SIG-M5 (cell line): ENCODE measurements around the gene NLGN2.

Source experiments
- DNase-seq: peaks from one replicate; lab custom pipeline; 2025; lab: John Stamatoyannopoulos, UW

Gene NLGN2

GRCh38 chr17:7392696-7393612 lies 14.7 kb upstream of the NLGN2 start:
- DNase-seq = no peak

- DNase-seq = no peak
Observed at GRCh38 chr17:7393613-7394451, 13.8 kb upstream of the NLGN2 start.

- DNase-seq = no peak
Observed at GRCh38 chr17:7394452-7395191, 13.0 kb upstream of the NLGN2 start, which contains the start of gene PLSCR3. PLSCR3 (minus strand) TSS chr17:7394525; CDS start chr17:7394110, 415 bp downstream.

GRCh38 chr17:7396147-7396546 lies 11.5 kb upstream of the NLGN2 start:
- DNase-seq = no peak

- no peak for DNase-seq
Observed at GRCh38 chr17:7398612-7399011, 9.0 kb upstream of the NLGN2 start.

- DNase-seq = no peak
Observed at GRCh38 chr17:7403043-7403726, 4.5 kb upstream of the NLGN2 start.

GRCh38 chr17:7403727-7403976 lies 4.0 kb upstream of the NLGN2 start:
- no peak for DNase-seq

- DNase-seq = peak; percentile 57
Observed at GRCh38 chr17:7403977-7404736, 3.5 kb upstream of the NLGN2 start, which contains the start of gene TMEM256. TMEM256 (minus strand) TSS chr17:7404097; CDS start chr17:7404084, 13 bp downstream.

- DNase-seq = no peak
Observed at GRCh38 chr17:7404737-7405349, 2.8 kb upstream of the NLGN2 start.

- DNase-seq = no peak
Observed at GRCh38 chr17:7405350-7406234, 2.1 kb upstream of the NLGN2 start.

- DNase-seq = no peak
Observed at GRCh38 chr17:7406235-7406825, 1.3 kb upstream of the NLGN2 start.

- DNase-seq = no peak
Observed at GRCh38 chr17:7407082-7407481, 563 bp upstream of the NLGN2 start.

GRCh38 chr17:7408252-7408727 lies 645 bp downstream of the NLGN2 start:
- DNase-seq = no peak

GRCh38 chr17:7408863-7409262 lies 1.2 kb downstream of the NLGN2 start:
- DNase-seq = no peak

GRCh38 chr17:7409716-7410115 lies 2.1 kb downstream of the NLGN2 start:
- DNase-seq = no peak

- no peak for DNase-seq
Observed at GRCh38 chr17:7410634-7411426, 3.2 kb downstream of the NLGN2 start.

- DNase-seq = no peak
Observed at GRCh38 chr17:7411427-7411750, 3.7 kb downstream of the NLGN2 start.

GRCh38 chr17:7413346-7413985 lies 5.8 kb downstream of the NLGN2 start:
- no peak for DNase-seq
